Stimulated activated CD8-positive, alpha-beta memory T cell treated with anti-CD3 and anti-CD28 coated beads, Interleukin-12 subunit alpha, Interleukin-12 subunit beta, amount 100 ng/mL, for 24 hours (primary cell): Measurements from ENCODE around the gene KLF13.

ENCODE experiments used
- DNase-seq: peaks from one replicate; pipeline ENCODE4 v3.0.0-alpha.2; 2020; ENCODE audit errors: extremely low read depth

KLF13 gene

DNA sequence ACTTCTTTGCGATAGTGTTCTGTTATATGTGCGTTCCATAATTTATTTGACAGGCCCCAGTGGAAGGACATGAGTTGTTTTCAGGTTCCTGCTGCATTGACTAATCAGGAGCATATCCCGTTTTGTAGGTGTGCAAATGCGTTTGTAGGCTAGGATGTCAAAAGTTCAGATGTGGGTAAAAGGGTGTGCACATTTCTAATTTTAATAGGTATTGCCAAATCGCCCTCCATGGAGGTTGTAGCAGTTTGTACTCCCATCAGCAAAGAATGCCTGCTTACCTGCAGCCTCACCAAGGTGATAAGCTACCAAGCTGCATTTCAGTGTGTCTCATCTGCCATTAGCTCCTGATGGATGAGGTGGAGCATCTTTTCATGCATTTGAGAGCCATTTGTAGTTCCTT, 36.3 kb downstream of the KLF13 start:
- DNase-seq = no peak

DNA sequence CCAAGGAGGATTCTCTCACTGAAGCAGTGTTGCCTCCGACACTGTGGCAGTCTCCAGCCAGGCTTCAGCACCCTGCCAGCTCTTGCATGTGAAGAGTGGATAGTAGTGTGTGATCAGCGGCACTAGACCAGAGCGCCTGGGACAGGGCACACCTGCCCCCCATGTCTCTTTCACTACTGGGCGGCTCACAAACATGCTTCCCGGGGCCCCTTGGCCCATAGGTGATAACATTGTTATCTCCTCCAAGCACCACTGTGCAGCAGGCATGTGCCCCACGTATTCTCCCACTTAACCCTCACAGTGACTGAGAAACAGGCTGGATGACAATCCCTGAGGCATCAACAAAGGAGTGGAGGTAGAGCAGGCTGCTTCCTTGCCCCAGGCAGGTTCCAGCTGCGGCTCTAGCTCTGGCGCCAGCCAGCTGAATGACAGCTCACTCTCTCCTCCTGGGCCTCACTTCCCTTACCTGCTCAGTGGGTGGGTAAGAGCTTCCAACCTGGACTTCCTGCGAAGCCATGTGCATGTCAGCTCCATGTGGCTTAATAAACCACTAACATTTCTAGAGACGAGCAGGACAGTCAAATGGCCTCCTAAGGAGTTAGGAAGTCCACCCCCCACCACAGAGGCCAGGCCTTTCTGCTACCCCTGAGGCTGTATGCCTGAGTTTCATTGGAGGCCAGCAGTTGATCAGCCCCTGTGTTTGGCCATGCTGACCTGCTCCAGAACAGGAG, 37.8 kb downstream of the KLF13 start:
- DNase-seq = no peak

DNA sequence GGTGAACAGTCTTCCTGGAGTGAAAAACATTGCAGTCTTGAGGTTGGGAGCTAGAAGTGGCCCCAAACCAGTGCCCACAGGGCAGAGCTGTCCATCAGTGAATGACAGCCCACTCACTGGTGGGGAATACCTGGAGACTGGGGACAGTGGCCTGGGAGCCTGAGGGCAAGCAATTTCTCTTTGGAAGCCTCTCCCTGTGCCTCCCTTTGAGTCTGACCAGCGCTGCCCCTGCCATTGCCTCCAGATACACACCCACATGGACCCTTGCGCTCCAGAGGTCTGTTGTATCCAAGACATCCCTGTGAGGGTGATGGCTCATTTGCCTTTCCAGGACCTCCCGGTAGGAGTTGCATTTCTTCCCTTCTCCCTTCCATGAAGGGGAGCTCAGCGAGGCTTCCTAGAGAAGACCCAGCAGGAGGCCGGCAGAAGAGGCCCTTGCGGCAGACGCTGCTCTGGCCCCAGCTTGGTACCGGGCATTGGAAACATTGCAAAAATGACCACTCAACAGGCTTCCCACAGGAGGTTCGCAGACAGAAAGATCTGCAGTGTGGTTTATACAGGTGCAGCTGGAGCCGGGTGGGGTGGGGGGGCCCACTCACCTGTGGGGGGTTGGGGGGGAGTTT, 38.5 kb downstream of the KLF13 start:
- DNase-seq = no peak

DNA sequence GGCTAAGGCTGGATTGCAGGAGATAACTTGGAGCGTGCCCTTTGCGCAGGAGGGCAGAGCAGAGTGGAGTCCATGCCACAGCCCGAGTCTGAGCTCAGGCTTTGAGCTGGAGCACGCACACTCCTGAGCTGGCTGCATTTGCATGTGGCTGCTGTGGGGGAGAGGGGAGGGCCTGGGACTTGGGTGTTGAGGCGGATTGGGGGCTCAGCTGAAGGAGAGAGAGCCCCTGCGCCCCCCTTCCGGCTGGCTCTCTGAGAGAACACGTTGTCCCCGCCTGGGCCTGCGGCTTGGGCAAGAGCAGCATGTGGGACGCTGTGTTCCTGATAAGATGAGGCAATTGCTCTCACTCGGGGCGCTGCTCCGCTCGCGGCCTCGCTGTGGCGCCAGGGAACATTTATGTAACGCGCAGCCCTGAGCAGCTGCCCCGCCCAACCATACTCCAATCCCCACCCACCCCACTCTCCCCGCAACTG, 39.1 kb downstream of the KLF13 start:
- peak; percentile 61 for DNase-seq

DNA sequence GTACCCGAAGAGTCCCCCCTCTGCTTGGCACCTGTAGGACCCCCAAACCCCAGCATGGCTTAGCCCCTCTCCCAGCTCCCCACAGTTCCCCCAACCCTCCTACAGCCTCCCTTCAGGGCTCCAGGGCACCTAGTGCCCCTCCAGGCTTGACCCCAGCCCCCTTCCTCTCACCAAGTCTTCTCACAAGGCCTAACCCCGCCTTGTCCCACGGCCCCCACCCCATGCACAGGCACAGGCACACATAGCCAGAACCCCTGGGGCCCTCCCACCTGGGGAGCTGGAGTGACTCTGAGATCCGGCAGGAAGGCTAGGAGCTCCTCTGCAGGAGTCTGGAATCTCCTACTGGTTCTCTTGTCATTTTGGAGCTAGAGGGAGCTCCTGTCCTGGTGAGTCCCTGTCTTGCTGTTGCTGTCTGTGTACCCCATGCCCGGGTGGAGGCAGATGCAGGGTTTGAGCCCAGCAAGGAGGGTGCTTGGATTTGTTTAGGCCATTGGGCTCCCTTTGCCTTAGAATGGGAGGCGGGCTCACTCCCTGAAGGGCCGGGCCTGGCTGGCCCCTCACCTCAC, 39.6 kb downstream of the KLF13 start:
- DNase-seq = no peak

DNA sequence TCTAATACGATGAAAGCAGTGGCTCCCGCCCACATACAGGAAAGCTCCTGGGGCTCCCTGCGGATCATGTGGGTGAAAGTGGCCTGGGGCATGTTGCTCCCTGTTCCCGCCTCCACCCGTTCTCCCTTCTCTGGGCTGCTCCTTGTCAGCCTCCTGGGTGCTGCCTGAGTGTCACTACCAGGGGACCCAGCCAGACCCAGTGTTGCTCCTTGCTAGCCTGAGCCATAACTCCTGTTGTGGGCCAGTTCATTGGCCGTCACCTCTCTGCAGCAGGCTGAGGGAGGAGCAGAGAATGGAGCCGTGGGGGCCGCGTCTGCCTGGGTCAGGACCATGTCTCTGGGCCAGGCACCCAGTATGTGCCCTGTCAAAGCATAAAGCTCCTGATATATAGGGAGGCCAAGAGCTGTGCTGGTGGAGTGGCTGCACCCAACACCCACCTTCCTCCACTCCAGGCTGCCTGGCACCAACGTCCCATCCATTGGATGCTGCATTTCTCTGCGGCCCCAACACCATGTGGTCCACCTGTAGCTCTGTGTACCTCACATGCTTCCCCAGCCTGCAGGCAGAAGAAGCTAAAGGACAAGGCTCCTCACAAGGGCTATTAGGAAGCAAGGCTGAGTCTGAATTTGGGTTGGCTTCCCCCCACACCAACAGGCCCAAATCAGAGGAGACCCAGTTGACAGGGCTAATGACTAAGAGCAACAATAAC, 40.5 kb downstream of the KLF13 start:
- DNase-seq = no peak

DNA sequence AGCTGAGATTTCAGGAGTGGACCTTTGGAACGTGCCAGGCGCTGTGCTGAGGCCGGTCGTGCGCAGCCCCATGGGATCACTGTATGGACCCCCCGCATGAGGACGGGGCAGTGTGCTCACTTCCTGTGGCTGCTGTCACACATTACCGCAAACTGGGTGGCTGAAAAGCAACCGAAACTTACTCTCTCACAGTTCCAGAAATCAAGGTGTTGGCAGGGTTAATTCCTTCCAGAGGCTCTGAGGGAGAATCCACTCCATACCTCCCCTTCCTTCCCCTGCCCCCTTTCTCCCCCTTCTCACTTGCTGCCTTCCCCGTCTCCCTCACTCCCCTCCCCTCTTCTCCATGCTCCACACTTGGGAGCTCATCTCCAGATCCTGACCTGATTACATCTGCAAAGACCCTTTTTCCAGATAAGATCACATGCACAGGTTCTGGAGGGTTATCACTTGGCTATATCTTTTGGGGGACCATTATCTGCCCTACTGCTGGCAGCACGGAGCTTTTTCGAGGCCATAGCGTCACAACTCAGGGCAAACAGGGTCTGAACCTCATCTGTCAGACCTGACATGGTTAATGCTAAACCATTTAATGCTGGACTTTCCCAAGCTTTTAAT, 41.2 kb downstream of the KLF13 start:
- no peak for DNase-seq

DNA sequence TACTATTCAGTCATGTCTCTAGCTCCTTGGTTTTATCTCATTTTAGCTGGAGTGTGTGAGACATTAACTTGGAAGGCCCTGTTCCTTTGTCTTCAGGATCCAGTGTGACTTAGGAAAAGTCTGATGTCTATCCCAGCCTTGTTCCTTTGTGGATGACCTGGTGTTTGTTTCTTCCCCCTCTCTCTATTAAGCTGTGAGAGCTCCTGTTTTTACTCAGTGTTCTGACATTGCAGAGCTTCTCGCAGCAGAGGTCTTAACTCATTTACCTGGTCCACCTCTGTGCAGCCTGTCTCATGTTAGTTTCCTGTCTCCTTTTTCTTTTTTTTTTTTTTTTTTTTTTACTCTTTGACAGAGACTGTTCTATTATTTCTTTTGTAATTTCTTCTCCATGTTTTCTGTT, 43.1 kb downstream of the KLF13 start:
- no peak for DNase-seq

DNA sequence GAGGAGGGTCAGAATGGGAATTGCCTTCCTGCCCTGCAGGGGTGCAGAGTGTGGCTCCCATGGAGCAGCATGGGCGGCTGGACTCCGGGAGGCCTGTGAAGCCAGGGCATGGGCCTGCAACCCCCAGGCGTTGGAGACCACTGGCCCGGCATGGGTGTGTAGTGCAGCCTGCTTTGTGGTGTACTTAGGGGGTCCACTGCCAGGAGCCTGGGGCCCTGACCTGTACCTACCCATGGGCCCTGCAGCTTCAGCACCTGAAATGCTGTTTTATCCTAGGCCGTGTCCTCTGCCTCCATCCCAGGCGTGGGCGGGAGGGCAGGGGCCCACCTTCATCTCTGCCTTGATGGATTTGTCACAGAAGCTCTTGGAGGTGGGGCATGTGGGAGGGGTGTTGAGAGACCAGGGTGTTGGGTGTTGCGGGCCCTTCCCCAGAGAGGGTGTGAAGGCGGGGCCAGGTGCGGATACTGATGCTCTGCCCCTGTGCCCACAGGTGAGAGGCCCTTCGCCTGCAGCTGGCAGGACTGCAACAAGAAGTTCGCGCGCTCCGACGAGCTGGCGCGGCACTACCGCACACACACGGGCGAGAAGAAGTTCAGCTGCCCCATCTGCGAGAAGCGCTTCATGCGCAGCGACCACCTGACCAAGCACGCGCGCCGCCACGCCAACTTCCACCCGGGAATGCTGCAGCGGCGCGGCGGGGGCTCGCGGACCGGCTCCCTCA, 45.0 kb downstream of the KLF13 start:
- no peak for DNase-seq

DNA sequence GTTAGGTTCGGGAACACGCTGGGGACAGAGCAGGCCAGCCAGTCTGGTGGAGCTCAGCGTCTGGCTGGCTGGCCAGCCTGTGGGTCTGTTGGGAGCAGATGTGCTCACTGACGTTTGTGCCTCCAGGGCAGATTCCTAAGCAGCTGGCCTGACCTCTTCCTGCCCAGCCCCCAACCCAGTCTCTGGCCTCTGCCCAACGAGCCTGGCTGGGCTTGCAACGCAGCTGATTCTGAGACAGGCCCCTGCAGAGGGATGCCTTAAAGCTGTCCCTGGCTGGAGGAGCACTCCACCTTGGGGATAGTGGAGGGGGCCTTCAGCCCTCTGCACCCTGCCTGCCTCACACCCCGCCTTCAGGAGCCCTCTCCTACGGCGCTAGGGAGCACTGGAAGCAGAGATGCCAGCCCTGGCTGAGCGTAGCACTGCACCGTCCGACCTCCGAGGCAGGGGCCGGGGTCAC, 46.0 kb downstream of the KLF13 start:
- DNase-seq = no peak

DNA sequence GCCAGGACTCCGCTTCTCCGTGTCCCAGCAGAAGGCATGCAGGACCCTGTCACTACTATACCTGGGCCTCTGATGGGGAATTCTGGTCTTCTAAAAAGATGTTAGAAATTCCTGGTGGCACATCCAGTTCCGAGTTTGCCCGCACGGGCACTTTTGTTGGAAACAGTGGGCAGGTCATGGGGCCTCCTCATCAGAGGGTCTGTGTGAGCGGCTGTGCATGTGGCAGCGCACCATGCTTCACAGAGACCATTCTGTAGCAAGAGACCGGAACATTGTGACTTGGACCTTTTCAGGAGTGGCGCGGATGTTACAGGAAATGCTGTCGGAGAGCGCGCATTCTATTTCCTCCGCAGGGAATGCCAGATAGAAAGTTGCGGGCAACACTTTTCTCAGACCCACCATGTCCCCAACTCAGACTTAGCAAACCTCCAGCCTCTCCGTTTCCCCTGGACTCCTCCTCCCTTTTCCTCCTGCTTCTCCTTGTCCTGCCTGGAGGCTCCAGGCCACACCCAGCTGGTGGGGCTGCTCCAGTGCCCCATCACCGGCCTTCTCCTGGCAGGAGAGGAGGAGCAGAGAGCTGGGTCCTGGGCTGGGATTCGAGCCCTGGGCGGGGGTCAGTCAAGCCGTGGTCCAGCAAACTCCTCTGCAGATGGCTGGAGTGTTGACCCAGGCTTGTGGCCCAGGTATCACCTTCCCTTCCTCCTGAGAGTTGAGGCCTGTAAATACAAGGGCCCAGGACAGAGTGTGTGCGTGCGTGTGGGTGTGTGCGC, 46.6 kb downstream of the KLF13 start:
- DNase-seq = no peak

DNA sequence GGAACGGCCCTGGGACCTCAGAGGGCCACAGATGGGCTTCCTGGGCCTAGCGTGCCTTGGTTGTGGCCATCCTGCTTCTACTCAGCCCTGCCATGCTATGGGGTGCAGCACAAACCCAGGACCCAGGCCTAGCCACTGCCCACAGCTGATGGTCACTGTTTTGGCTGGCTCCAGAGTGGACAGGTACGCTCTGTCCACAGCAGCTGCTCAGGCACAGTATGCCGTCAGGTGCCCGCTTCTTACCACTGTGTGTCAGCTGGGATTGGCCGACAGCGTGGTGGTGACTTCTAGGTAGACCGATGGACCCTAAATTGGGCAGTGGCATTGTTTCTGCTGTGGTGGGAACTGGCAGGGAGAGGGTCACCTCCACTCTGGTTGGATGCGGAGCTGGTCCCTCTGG, 47.3 kb downstream of the KLF13 start:
- no peak for DNase-seq

DNA sequence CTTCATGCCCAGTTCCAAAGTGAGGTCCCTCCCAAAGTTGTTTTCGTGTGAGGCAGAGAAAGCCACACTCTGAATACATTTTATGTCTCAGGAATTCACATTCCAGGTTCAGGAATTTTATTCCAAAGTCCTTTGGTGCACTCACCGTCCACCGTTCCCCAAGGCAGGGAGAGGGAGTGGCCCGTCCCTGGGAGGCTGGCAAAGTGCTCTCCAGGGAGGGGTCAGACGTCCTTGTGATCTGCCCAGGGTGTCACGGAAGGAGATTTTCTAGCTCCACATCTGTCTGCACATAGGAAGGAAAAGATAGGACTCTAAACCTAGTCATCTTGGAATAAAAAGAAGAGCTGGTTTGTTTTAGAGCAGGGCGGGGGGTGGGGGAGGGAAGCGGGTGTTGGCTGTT, 47.9 kb downstream of the KLF13 start:
- no peak for DNase-seq

DNA sequence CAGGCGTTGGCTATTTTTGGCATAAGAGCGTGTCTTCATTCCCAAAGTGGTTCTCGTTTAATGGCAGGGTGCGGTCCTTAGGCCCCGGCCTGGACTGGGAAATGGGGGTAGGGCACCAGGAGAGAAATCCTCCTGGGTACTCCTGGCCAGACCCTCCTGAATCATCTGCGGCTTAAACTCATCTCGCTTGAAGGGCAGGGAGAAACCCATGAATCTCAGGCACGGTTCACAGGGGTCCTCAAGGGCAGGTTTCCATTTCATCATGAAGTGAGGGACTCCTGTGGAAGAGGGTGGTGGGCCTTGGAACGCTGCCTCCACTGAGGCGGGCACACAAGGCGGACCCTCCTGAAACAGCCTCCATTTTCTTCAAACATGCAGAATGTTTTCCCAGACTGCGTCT, 48.4 kb downstream of the KLF13 start:
- no peak for DNase-seq

DNA sequence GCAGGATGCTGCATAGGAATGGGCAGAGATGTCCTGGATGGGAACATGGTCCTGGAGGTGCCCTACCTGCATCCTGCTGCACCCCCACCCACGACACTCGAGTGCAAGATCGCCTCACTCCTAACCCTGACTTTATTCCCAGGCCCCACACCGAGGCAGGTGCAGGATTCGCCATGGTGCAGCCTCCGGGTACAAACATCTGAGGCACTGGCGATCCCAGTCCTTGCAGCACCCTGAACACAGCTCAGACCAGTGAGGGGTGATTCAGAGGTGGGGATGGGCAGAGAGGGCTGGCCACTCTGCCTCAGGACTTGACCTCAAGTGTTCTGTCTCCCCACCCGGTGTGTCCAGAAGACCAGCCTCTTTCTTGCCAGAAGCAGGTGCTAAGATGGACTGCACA, 49.1 kb downstream of the KLF13 start:
- no peak for DNase-seq

DNA sequence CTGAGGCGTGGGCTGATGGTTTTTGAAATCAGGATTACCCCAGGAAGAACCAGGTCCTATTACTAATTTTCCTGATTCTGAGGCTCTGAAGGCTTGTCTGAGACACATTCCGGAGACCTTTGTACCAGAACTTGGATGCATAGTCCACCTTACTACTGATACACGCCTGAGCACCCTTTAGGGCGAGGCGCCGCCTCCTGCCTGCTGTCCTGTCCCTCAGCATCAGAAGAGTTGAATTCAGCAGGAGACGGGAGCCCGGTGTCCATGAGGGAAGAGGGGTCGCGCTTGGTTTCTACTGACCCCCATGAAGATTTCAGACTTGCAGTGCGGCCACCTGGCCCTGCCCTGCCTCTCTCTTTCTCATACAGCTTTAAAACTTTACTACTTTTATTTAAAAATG, 49.9 kb downstream of the KLF13 start:
- DNase-seq = no peak

DNA sequence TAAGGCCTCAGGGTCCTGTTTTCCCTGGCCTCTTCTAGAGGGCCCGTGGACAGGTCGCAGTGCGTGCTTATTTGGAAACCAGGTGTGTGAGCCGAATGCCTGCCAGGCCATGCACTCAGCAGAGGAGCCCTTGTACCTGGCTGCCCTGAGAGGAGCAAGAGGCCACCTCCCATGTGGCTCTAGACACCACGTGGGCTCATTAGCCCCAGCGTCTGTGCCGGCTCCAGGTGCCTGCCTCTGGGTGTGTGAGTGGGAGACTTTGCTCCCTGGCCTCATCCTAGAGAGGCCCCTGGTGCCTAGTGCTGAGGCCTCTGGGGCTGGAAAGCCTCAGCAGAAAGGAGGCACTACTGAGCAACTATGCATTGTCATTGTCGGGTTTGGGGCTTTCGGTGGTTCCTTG, 50.4 kb downstream of the KLF13 start:
- no peak for DNase-seq

DNA sequence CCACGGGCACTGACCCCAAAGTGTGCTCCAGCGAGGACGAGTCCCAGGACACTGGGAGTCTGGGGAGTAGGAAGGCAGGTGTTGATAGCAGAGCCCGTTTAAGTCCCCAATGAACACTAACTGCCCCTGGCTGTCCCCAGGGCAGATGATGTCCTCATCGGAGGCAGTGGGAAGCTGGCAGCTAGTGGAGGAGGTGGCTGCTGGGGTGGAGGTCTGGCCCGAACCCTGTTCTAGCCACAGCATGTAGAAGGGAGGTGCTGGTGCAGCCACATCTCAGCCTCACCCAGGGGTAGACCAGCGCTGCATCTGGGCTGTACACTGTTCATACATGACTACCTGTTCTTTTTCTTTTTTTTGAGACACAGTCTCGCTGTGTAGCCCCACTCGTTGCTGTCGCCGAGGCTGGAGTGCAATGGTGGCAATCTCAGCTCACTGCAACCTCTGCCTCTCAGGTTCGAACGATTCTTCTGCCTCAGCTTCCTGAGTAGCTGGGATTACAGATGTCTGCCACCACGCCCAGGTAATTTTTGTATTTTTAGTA, 51.8 kb downstream of the KLF13 start:
- DNase-seq = no peak

DNA sequence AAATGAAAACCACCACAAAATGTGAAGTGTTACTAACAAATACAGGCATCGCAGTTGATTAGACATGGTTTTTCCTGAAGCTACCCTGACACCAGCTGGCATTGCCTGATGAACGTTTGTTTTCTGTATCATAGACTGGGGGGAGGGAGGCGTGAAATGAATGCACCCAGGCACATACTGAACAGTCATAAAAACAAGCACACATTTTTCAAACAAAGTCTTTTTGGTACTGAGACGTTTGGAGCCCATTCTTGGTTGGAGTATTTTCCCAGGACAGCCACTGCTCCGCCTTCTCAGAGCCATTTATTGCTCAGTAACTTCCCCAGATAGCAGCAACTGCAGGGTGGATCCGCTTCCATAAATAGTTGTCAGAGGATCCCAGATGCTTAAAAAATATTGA, 52.4 kb downstream of the KLF13 start:
- no peak for DNase-seq

DNA sequence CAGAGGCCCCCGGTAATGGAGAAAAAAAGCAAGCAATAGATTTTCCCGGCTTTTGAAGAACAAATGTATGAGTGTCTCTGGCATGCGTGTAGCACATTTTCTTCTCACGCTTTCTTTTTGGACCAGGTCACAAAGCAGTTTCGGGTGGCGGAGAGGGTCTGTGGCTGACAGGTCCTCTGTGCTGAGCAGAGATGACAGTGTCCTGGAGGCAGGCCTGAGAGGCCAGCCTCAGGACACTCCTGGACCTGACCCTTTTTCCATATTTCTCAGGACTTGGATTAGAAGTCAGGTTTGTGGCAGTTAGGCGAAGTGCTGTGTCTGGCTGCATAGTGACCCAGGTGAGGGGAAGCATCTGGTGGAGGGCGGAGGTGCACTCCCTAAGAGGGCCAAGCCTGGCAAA, 52.9 kb downstream of the KLF13 start:
- DNase-seq = no peak
